Measurements from ENCODE around the gene HAUS1. TPM values are rescaled to one million over a fixed set of nuclear protein-coding genes. Genes with fewer than 3 reads are reported as not detected.

The HAUS1 gene
- total and polyA plus RNA-seq, 2 of the 4 experiments (the other 2 are of a cell fraction) = 25.3 to 33.4 TPM

- H3K4me2 ChIP-seq (ENCODE audit: low read depth, low read length) = no peak overlapping the region
- no peak overlapping the region for H2BK15ac ChIP-seq (ENCODE audit: low read depth, low read length)
- H2AK9ac ChIP-seq (replicated peaks; ENCODE audit: low read depth, low read length, poor library complexity) = no peak overlapping the region
- H3K4ac ChIP-seq (ENCODE audit: low read depth, low read length) = no peak overlapping the region
- H4K5ac ChIP-seq (ENCODE audit: low read depth, low read length) = no peak overlapping the region
- no peaks in the 10 kb centered on the region for H3K27me3 ChIP-seq (ENCODE audit: control insufficient read depth, insufficient read depth, low read length)
- BruUV-seq (replicated peaks) = no TSS peak
- no peak overlapping the region for H2BK20ac ChIP-seq (ENCODE audit: low read depth, low read length)
- H2BK5ac ChIP-seq (ENCODE audit: low read depth, low read length, poor library complexity, severe bottlenecking) = no peak overlapping the region
- H2AK5ac ChIP-seq (ENCODE audit: low read depth, low read length) = no peak overlapping the region
- no peak overlapping the region for H4K91ac ChIP-seq (ENCODE audit: insufficient read depth, low read depth, low read length)
- ChIA-PET CTCF (interaction anchor here (1.8 kb wide), 1 partner anchor 11 kb away, joined by 7 read pairs; a partner anchor contains a TSS), POLR2A (ENCODE audit: unreplicated experiment) (no interaction called here)
- no peak for ATAC-seq (ENCODE audit: low read depth)
- H3K9ac ChIP-seq (ENCODE audit: low read depth, low read length) = no peak overlapping the region
- no peak overlapping the region for H3K4me3 ChIP-seq (ENCODE audit: insufficient read depth, low read depth, low read length)
- no peak overlapping the region for H3K23ac ChIP-seq (ENCODE audit: low read depth, low read length)
- H2AFZ ChIP-seq (replicated peaks; ENCODE audit: low read length, poor library complexity) = no peak overlapping the region
- H3K79me1 ChIP-seq (ENCODE audit: low read depth in 1 of 2, low read length in 2 of 2) = no peaks in the 10 kb centered on the region
- no peaks in the 10 kb centered on the region for H3K9me3 ChIP-seq (ENCODE audit: control insufficient read depth, insufficient read depth, low read length)
- WGBS, 2 experiments (ENCODE audit: extremely low coverage in 2 of 2, insufficient read length in 1 of 2) = no CpG with 5 or more reads among the region's 3 CpGs
- in situ Hi-C loops (cut with MboI; ENCODE audit: low sequenced_read_pairs) = no loop called here
- H2BK120ac ChIP-seq (ENCODE audit: low read depth, low read length) = no peak overlapping the region
- DNase-seq = no peak
- dilution Hi-C loops (cut with HindIII; ENCODE audit: low sequenced_read_pairs, unreplicated experiment) = no loop called here
- H3K14ac ChIP-seq (replicated peaks; ENCODE audit: low read depth, low read length) = no peak overlapping the region
- no peak overlapping the region for H3K18ac ChIP-seq (ENCODE audit: low read depth, low read length)
- intact Hi-C loops (cut with micrococcal nuclease) = no loop called here
- peaks cover 7% of the 10 kb centered on the region; the same call in 1 of the 2 replicates for H3K9me1 ChIP-seq (ENCODE audit: insufficient read depth, low read length)
- H3K36me3 ChIP-seq (ENCODE audit: control insufficient read depth, insufficient read depth, low read length) = no peaks in the 10 kb centered on the region
- H3K27ac ChIP-seq (ENCODE audit: insufficient read depth, low read length) = no peak overlapping the region
- no peaks in the 10 kb centered on the region for H4K20me1 ChIP-seq (ENCODE audit: insufficient read depth, low read length)
- H3K56ac ChIP-seq (ENCODE audit: extremely low read depth, insufficient read depth, low read length) = no peak overlapping the region
- TF ChIP-seq NFE2L2 (IDR thresholded peaks at IDR 0.05; ENCODE audit: low read depth, low read length) (no peak), MXI1 (IDR thresholded peaks at IDR 0.05; ENCODE audit: borderline replicate concordance, low read depth, low read length) (no peak), FOS (IDR thresholded peaks at IDR 0.05; ENCODE audit: low read depth, low read length) (no peak), SMC3 (IDR thresholded peaks at IDR 0.05; ENCODE audit: low read depth, low read length) (no peak), POLR2A (IDR thresholded peaks at IDR 0.05; ENCODE audit: low read depth, low read length) (no peak), RAD21 (IDR thresholded peaks at IDR 0.05; ENCODE audit: low read length) (no peak), BHLHE40 (IDR thresholded peaks at IDR 0.05; ENCODE audit: low read depth, low read length) (no peak), CEBPB (IDR thresholded peaks at IDR 0.05; ENCODE audit: low read depth, low read length) (no peak), RFX5 (IDR thresholded peaks at IDR 0.05; ENCODE audit: low read depth, low read length) (no peak), RCOR1 (IDR thresholded peaks at IDR 0.05; ENCODE audit: insufficient replicate concordance, low read length) (no peak), CTCF (conservative IDR thresholded peaks at IDR 0.05; ENCODE audit: low read depth, low read length) (no peak), MAFK (IDR thresholded peaks at IDR 0.05; ENCODE audit: low read depth, low read length) (no peak), CHD1 (IDR thresholded peaks at IDR 0.05; ENCODE audit: low read depth, low read length) (no peak)
- TF ChIP-seq, protein P1, sequence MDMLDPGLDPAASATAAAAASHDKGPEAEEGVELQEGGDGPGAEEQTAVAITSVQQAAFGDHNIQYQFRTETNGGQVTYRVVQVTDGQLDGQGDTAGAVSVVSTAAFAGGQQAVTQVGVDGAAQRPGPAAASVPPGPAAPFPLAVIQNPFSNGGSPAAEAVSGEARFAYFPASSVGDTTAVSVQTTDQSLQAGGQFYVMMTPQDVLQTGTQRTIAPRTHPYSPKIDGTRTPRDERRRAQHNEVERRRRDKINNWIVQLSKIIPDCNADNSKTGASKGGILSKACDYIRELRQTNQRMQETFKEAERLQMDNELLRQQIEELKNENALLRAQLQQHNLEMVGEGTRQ (IDR thresholded peaks at IDR 0.05; ENCODE audit: low read depth, low read length) = no peak
- H3K4me1 ChIP-seq (ENCODE audit: control insufficient read depth, insufficient read depth, low read length) = no peaks in the 10 kb centered on the region
- H4K8ac ChIP-seq (ENCODE audit: low read depth in 2 of 2, low read length in 2 of 2) = no peak overlapping the region
Observed at GRCh38 chr18:46163091-46163490, 58.9 kb downstream of the HAUS1 start.

Data from IMR-90 (cell line).